ENCODE data around the gene ORC1. TPM values are rescaled to one million over a fixed set of nuclear protein-coding genes. Genes with fewer than 3 reads are reported as not detected.

ORC1 gene
- total RNA-seq = 4.8 and 5.2 TPM in 2 replicates

GRCh38 chr1:52404116-52404974 is at the start of gene ORC1, which contains the start of gene PRPF38A:
ORC1 (minus strand) TSS chr1:52404423; CDS start chr1:52402223, 2,200 bp downstream.
PRPF38A (plus strand) TSS chr1:52404602; CDS start chr1:52404750, 148 bp downstream.
- peak; percentile 98 for DNase-seq (ENCODE audit: low read depth)
- TF ChIP-seq CTCF (IDR thresholded peaks at IDR 0.05; ENCODE audit: insufficient read depth, low read depth, low read length) = peak; percentile 60
- peak within 1 kb of the TSS; percentile 93 for H3K4me3 ChIP-seq (ENCODE audit: low read depth, low read length)

- no peak for DNase-seq (ENCODE audit: low read depth)
- no peak overlapping the region for H3K4me3 ChIP-seq (ENCODE audit: low read depth, low read length)
- TF ChIP-seq CTCF (IDR thresholded peaks at IDR 0.05; ENCODE audit: insufficient read depth, low read depth, low read length) = no peak
Measured at GRCh38 chr1:52444463-52444862, 40.2 kb upstream of the ORC1 start.

GRCh38 chr1:52439976-52440375 is 35.8 kb upstream of the ORC1 start:
- no peak for TF ChIP-seq CTCF (IDR thresholded peaks at IDR 0.05; ENCODE audit: insufficient read depth, low read depth, low read length)
- no peak for DNase-seq (ENCODE audit: low read depth)
- no peak overlapping the region for H3K4me3 ChIP-seq (ENCODE audit: low read depth, low read length)

- no peak overlapping the region for H3K4me3 ChIP-seq (ENCODE audit: low read depth, low read length)
- TF ChIP-seq CTCF (IDR thresholded peaks at IDR 0.05; ENCODE audit: insufficient read depth, low read depth, low read length) = no peak
- no peak for DNase-seq (ENCODE audit: low read depth)
Measured at GRCh38 chr1:52436817-52437216, 32.6 kb upstream of the ORC1 start.

- TF ChIP-seq CTCF (IDR thresholded peaks at IDR 0.05; ENCODE audit: insufficient read depth, low read depth, low read length) = no peak
- no peak overlapping the region for H3K4me3 ChIP-seq (ENCODE audit: low read depth, low read length)
- no peak for DNase-seq (ENCODE audit: low read depth)
Measured at GRCh38 chr1:52435650-52436049, 31.4 kb upstream of the ORC1 start.

- TF ChIP-seq CTCF (IDR thresholded peaks at IDR 0.05; ENCODE audit: insufficient read depth, low read depth, low read length) = no peak
- H3K4me3 ChIP-seq (ENCODE audit: low read depth, low read length) = no peak overlapping the region
- no peak for DNase-seq (ENCODE audit: low read depth)
Measured at GRCh38 chr1:52435211-52435610, 31.0 kb upstream of the ORC1 start.

All from fibroblast of villous mesenchyme (primary cell).